ENCODE data around the gene NPHP1. TPM values are rescaled to one million over a fixed set of nuclear protein-coding genes. Genes with fewer than 3 reads are reported as not detected.
A peak's percentile ranks its signal among the peaks of the same experiment; 100 is the strongest.
"Not testable (repeated sequence)": the region's sequence is repeated elsewhere in the genome, so short reads cannot be mapped to it uniquely, and the experiment has no call there.

NPHP1 gene
- total RNA-seq, 6 experiments from 2014 or later = 5.5 to 8.7 (median 6.3) TPM

- Mint-ChIP-seq H3K9me3 (no peaks in the 10 kb centered on the region), H3K4me3 (peak overlapping the region; percentile 36; the same call in 1 of the 2 replicates), H3K4me1 (ENCODE audit: low read depth) (peaks cover 14% of the 10 kb centered on the region), H3K36me3 (ENCODE audit: low read depth) (no peaks in the 10 kb centered on the region), H3K27me3 (ENCODE audit: insufficient read depth) (no peaks in the 10 kb centered on the region; the same call in none of the 2 replicates), H3K27ac (no peak overlapping the region)
- TF ChIP-seq, protein P1, sequence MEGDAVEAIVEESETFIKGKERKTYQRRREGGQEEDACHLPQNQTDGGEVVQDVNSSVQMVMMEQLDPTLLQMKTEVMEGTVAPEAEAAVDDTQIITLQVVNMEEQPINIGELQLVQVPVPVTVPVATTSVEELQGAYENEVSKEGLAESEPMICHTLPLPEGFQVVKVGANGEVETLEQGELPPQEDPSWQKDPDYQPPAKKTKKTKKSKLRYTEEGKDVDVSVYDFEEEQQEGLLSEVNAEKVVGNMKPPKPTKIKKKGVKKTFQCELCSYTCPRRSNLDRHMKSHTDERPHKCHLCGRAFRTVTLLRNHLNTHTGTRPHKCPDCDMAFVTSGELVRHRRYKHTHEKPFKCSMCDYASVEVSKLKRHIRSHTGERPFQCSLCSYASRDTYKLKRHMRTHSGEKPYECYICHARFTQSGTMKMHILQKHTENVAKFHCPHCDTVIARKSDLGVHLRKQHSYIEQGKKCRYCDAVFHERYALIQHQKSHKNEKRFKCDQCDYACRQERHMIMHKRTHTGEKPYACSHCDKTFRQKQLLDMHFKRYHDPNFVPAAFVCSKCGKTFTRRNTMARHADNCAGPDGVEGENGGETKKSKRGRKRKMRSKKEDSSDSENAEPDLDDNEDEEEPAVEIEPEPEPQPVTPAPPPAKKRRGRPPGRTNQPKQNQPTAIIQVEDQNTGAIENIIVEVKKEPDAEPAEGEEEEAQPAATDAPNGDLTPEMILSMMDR (IDR thresholded peaks at IDR 0.05) = no peak
- no peak for DNase-seq
Observed at GRCh38 chr2:110170102-110170501, 34.7 kb downstream of the NPHP1 start.

GRCh38 chr2:110167326-110168000 is 37.4 kb downstream of the NPHP1 start:
- Mint-ChIP-seq H3K27me3 (ENCODE audit: insufficient read depth) (no peaks in the 10 kb centered on the region; the same call in none of the 2 replicates), H3K27ac (no peak overlapping the region), H3K4me3 (no peak overlapping the region), H3K36me3 (ENCODE audit: low read depth) (no peaks in the 10 kb centered on the region), H3K4me1 (ENCODE audit: low read depth) (peaks cover 6% of the 10 kb centered on the region), H3K9me3 (no peaks in the 10 kb centered on the region)
- TF ChIP-seq, protein P1 (IDR thresholded peaks at IDR 0.05) = no peak
- no peak for DNase-seq

DNA sequence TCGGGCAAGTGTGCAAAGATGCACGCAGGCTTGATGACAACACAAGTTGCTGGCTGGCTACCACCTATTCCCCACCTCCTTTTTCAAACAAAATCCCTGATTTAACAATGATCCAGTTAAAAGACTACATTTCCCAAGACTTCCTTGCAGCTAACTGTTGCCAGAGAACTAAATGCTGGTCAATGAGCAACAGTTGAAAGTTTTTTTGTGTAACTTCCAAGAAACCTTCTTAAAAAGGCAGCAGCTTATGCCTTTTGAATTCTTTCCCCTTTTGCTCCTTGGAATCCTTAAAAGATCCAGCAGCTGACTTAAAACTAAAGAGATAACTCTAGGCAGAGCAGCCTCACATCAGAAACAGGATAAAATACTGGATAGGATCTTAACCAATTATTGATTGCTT is 38.5 kb downstream of the NPHP1 start:
- H3K27me3 Mint-ChIP-seq (ENCODE audit: insufficient read depth) = no peaks in the 10 kb centered on the region; the same call in none of the 2 replicates
- H3K27ac Mint-ChIP-seq = no peak overlapping the region
- no peak overlapping the region for H3K4me3 Mint-ChIP-seq
- H3K4me1 Mint-ChIP-seq (ENCODE audit: low read depth) = peaks cover 6% of the 10 kb centered on the region
- H3K36me3 Mint-ChIP-seq (ENCODE audit: low read depth) = no peaks in the 10 kb centered on the region
- TF ChIP-seq, protein P1 (IDR thresholded peaks at IDR 0.05) = no peak
- H3K9me3 Mint-ChIP-seq = no peaks in the 10 kb centered on the region
- no peak for DNase-seq

DNA sequence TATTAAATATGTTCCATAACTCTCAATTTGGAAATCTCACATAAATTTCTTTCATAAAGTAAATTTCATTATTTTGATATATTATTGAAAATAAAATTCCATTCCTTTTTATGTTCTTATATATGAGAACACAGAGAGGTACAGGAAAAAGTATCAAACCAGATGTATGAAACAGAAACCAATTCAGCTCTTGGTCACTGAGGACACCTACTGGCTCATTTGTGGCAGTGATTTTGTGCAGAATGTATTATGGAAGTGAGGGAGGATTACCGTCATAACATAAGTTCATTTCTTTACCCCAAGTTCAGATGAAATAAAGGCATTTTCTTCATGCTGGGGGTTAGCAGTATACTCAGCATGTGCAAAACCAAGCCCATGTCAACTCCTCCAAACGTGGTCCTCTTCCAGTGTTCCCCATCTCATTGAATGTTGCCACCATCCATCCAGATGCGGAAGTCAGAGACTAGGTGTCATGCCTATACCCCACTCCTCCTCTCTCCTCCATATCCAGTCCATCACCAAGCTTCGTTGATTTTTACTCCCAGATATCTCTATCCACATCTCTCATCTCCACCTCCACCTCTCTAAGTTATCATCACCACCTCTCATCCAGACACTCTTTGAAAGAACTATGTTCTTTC is 47.5 kb downstream of the NPHP1 start:
- H3K27ac Mint-ChIP-seq = no peak overlapping the region
- DNase-seq = peak; percentile 66
- H3K27me3 Mint-ChIP-seq (ENCODE audit: insufficient read depth) = no peaks in the 10 kb centered on the region; the same call in 1 of the 2 replicates
- H3K36me3 Mint-ChIP-seq (ENCODE audit: low read depth) = peaks cover 38% of the 10 kb centered on the region
- H3K4me3 Mint-ChIP-seq = peak overlapping the region; percentile 3; the same call in 1 of the 2 replicates
- TF ChIP-seq, protein P1 (IDR thresholded peaks at IDR 0.05) = peak; percentile 98
- H3K4me1 Mint-ChIP-seq (ENCODE audit: low read depth) = peaks cover 42% of the 10 kb centered on the region
- H3K9me3 Mint-ChIP-seq = peaks cover 34% of the 10 kb centered on the region

GRCh38 chr2:110154828-110155227 is 50.0 kb downstream of the NPHP1 start:
- Mint-ChIP-seq H3K4me1 (ENCODE audit: low read depth) (peaks cover 53% of the 10 kb centered on the region), H3K9me3 (peaks cover 34% of the 10 kb centered on the region), H3K36me3 (ENCODE audit: low read depth) (peaks cover 41% of the 10 kb centered on the region)
- not testable (repeated sequence) for DNase-seq; H3K27me3 Mint-ChIP-seq (ENCODE audit: insufficient read depth); H3K4me3 Mint-ChIP-seq; H3K27ac Mint-ChIP-seq

GRCh38 chr2:110154188-110154587 is 50.6 kb downstream of the NPHP1 start:
- Mint-ChIP-seq H3K36me3 (ENCODE audit: low read depth) (peaks cover 41% of the 10 kb centered on the region), H3K9me3 (peaks cover 34% of the 10 kb centered on the region), H3K4me1 (ENCODE audit: low read depth) (peaks cover 60% of the 10 kb centered on the region)
- not testable (repeated sequence) for DNase-seq; H3K4me3 Mint-ChIP-seq; H3K27ac Mint-ChIP-seq; H3K27me3 Mint-ChIP-seq (ENCODE audit: insufficient read depth)
